GM12874 (cell line): Measurements from ENCODE around the gene TINAGL1.

Experiments used
- CTCF ChIP-seq: IDR thresholded peaks from 2 replicates; pipeline ENCODE4 v1.5.1; 2011; ENCODE audit warnings: low read depth, mild to moderate bottlenecking, control low read depth, low read length, moderate library complexity; ENCODE audit not compliant: insufficient read depth

TINAGL1 gene

GRCh38 chr1:31570228-31570627 is 6.1 kb upstream of the TINAGL1 start:
- TF ChIP-seq CTCF: no peak

GRCh38 chr1:31570906-31571305 is 5.4 kb upstream of the TINAGL1 start:
- TF ChIP-seq CTCF: no peak

GRCh38 chr1:31571340-31572295 is 4.7 kb upstream of the TINAGL1 start:
- TF ChIP-seq CTCF: no peak

- TF ChIP-seq CTCF: no peak
Measured at GRCh38 chr1:31572323-31573104, 3.8 kb upstream of the TINAGL1 start.

GRCh38 chr1:31573261-31573660 is 3.1 kb upstream of the TINAGL1 start:
- TF ChIP-seq CTCF: no peak

GRCh38 chr1:31574749-31575368 is 1.5 kb upstream of the TINAGL1 start:
- no peak for TF ChIP-seq CTCF

- TF ChIP-seq CTCF: no peak
Measured at GRCh38 chr1:31575369-31576140, 760 bp upstream of the TINAGL1 start.
